Renal cortical epithelial cell (primary cell): ENCODE results near the gene COMMD7. TPM values are rescaled to one million over a fixed set of nuclear protein-coding genes. Genes with fewer than 3 reads are reported as not detected.
"Not testable (repeated sequence)": the region's sequence is repeated elsewhere in the genome, so short reads cannot be mapped to it uniquely, and the experiment has no call there.

Source experiments
- DNase-seq: peaks from one replicate; pipeline ENCODE4 v3.0.0-alpha.2; 2011; ENCODE audit warnings: low read depth
- total RNA-seq: library from RNA; depleted of rRNA; stranded (reverse); fragments of >200 nt; gene quantifications from 2 replicates; pipeline ENCODE4 v1.2.3, GENCODE V29; 2014

Gene COMMD7
- total RNA-seq, 1 donor from 2014 or later = 19.9 TPM

DNA sequence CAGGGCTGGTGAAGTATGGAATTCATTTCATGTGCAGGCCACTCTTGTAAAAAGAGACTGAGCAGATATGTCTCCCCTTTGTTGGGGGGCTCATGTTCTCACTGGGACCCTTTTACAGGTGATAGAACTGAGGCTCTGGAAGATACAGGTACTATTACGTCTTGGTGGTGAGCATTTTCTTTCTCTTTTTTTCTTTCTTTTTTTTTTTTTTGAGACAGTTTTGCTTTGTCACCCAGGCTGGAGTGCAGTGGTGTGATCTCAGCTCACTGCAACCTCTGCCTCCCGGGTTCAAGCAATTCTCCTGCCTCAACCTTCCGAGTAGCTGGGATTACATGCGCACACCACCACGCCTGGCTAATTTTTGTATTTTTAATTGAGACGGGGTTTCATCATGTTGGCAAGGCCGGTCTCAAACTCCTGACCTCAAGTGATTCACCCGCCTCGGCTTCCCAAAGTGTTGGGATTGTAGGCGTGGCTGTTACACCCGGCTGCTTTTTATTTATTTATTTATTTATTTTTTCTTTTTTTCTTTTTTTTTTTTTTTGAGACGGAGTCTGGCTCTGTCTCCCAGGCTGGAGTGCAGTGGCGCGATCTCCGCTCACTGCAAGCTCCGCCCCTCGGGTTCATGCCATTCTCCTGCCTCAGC lies 22.1 kb upstream of the COMMD7 start:
- DNase-seq = peak; percentile 88

DNA sequence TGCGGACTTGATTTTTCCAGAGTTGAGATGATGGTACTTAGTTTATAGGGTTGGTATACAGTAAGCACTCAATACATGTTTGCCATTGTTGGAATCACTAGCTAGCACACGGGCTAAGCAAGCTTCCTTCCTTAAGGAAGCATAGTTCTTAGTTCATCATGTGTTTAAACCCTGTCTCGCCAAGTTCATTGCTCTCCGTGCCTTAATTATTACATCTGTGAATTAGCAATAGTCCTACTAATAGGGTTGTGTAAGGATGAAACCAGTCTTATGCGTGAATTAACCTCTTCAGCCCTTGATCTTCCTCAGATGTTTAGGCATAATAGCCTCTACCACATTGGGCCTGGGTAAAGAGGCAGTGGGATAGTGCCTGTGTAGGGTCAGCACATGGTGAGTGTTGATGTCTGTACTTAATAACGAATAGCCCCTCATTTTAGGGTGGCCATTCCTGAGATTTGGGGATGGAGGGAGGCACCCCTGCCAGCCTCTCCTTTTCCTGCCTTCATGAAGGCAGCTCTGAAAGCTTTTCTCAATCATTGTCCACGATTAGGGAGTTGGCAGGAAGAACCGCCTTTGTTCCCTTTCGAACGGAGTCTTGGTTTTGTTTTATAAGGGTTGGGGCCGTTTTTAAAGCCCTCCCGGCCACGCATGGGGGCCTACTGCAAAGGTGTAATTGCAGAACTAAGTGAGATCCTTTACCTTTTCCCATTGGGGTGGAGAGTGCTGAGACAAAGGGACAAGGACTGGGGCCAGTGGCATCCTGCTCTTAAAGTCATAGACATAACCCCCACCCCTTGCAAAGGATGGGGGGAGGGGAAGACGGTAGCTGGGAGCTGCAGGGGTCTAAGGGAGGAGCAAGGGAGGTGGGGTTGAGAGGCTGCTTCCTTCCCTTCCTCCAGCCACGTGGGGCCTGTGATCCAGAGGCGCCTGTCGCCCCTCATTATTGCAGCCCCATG lies 21.0 kb upstream of the COMMD7 start:
- DNase-seq = no peak

DNA sequence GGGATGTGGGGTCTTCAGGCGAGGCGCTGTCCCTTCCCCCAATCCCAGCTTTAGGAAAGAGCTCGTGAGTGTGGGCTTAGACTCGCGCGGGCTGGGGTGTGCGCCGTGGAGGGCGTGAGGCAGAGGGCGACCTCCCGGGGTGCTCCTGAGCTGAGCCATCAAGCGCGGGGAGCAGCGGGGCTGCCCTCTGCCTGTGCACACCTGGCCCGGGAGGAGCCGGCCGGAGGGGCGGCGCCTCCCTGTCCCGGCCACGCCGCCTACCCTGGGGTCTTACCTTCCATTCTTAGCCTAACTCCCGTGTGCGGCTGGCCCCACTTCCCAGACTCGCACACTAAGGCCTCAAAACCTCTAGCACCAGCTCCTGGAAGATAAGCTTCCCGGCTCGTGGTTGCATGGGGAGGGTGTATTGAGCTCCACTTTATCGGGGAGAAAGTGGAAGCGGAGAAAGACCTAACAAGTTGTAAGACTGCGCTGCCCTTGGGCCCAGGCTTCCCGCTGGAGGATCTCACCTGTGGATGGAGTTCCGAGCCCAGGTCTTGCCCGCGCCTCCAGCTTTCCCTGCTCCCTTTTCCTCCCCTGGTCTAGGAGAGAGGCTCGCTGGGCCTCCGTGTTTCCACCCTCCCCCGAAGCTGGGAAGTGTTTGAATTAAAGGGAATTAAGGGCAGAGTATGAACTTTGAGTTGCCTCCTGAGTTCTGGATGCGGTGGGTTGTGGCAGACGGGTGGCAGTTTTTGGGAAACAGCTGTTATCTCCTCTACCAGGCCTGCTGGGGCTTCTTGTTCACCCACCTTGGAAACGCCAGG lies 20.1 kb upstream of the COMMD7 start:
- no peak for DNase-seq

DNA sequence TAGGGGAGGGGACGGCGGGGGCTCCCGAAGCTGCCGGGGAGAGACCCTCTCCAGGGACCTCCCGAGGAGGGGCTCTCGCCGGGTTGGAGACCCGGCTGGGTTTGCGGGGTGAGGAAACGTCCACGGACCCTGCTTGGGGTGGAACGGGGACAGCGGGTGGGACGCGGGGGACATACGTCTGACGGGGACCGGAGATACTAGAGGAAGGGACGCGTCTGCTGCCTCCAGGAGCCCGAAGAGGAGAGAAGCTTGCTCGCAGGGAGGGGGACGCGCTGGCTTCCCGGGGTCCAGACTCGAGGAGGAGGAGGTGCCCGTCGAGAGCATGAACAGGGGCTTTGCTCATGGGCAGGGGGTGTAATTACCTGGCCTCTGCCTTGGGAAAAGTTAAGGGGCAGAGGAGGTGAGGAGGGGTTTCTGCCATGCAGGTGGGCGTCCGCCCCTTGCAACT lies 19.5 kb upstream of the COMMD7 start:
- DNase-seq = no peak

DNA sequence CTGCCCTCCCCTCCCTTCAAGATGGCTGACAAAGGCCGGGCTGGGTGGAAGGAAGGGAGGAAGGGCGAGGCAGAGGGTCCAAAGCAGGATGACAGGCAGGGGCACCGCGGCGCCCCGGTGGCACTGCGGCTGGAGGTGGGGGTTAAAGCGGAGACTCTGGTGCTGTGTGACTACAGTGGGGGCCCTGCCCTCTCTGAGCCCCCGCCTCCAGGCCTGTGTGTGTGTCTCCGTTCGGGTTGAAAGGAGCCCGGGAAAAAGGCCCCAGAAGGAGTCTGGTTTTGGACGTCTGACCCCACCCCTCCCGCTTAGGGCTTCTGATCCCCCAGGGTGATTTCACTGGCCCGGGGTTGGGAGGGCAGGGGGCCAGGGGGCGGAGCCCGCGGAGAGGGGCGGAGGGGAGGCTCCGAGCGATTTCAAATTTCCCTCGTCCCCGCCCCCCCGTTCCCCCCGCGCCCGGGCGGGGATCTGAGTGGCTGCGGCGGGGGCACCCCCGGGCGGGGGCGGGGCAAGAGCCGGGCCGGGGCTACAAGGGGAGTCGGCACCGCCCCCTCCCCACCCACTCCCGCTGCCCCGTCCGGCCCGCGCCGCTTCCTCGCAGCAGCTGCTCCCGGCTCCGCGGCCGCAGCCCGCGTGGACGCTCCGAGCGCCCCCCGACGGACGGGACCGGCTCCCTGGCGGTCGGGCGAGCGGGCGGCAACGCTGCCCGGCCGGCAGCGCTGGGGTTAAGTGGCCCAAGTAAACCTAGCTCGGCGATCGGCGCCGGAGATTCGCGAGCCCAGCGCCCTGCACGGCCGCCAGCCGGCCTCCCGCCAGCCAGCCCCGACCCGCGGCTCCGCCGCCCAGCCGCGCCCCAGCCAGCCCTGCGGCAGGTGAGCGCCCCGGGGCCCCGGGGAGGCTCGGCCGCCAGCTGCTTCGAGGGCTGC lies 18.8 kb upstream of the COMMD7 start, which contains the start of gene DNMT3B:
Gene DNMT3B, plus strand, starts transcription at position 555 of the 923 bp plus-strand sequence. CDS start 17,939 bp downstream, outside the sequence.
- DNase-seq = peak; percentile 35

DNA sequence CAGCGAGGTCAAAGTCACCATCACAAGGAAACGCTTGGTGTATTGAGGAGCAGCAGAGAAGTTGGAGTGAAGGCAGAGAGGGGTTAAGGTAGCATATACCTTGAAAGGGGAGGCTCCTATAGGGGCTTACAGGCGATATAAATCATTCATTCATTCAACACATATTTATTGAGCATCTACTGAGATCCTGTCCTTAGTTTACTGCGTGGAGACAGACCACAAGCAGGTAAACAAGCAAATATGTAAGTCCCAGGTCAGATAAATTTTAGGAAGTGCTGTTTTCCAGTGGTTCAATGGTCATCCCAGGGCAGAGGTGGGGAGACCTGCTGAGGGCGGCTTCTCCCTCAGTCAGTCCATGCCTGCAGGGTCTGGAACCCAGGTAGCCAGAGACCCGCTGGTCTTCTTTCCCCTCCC lies 18.2 kb upstream of the COMMD7 start:
- DNase-seq = no peak

DNA sequence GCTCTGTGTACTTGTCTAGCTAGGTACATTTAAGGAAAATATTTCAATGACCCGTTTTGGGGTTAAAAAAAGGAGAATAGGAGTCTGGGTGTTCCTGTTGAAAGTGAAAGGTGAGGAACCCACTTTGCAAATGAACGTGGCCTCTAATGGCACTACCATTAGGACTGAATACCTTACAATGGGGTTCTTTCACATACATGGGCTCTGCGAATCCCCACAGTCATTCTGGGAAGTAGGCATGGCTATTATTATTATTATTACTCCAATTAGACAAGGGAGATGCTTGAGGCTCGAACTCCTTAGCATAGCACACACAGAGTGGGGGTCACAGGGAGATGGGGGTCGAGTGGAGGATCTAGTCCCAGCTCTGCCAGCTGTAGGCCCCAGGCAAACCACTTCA lies 12.9 kb upstream of the COMMD7 start:
- no peak for DNase-seq

DNA sequence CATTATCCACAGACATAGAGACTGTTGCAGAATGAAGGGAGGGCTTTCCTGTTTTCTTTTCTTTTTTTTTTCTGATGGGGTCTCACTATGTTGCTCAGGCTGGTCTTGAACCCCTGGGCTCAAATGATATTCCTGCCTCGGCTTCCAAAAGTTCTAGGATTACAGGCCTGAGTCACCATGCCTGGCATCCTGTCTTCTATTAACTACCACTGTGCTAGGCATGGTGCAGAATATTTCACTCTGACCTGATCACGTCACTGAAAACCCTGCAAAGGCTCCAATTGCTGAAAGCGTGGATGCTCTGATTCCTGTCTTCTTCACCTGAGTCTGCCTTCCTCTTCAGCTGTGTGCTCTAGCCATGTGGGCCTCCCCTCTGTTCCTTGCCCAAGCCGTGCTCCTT lies 10.5 kb upstream of the COMMD7 start:
- peak; percentile 54 for DNase-seq

DNA sequence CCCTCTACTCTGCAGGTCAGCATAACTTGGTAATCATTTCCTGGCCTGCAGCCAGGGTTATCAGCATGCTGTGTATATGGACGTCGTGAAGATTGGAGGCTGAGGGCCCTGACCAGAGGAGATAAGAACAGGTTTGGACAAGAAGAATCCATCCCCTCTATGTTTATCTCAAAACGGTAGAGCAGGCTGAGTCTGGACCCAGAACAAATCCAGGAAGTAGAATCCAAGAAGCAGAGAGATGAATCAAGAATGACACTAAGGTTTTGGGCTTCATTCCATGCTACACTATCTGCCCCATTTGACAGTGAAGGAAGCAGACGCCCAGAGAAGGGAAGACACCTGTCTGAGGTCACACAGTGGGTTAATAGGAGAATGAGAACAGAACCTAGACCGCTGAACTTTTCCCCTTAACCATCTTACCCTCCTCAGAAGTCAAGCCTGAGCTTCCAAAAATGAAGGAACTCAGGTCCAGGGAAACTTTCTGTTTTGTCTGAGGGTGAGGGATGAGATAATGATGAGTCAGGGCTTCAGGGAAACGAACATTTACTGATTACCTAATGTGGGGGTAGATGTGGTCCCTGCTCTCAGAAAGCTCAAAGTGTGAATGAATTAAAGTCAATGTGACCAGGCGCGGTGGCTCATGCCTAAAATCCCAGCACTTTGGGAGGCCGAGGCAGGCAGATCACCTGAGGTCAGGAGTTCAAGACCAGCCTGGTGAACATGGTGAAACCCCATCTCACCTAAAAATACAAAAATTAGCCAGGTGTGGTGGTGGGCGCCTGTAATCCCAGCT lies 9.4 kb upstream of the COMMD7 start:
- peak; percentile 86 for DNase-seq

DNA sequence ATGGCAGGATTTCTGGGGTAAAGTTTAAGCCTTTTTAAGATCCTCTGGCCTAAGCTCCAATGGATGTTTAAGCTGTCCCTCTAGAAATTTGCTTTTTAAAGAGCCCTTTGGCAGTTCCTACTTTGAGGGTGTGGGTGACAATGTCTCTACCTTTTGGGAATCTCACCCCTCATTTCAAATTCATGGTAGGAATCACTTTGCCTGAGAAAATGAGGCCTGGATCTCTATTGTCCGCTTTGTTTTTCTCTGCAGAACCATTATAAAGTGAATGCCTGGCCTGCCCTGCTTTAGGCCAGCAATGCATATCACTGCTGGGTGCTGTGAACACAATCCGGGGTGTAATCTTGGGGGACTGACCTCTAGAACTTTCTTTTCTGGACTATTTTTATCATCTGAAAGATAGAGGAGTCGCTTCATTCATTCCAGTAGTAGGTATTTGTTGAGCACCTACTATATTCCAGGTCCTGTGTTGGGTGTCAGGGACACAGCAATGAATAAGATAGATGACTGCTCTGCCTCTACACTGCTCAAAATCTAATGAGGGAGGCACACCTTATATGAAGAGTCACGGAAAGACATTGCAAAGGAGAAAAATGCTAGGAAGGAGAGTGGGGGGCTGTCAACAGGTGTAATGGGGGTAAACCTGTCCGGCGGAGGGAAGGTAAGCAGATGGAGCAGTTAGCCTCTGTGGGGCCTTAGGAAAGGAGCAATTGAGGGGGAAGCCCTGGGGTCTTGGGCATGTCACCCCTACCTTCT lies 8.6 kb upstream of the COMMD7 start:
- DNase-seq = no peak

DNA sequence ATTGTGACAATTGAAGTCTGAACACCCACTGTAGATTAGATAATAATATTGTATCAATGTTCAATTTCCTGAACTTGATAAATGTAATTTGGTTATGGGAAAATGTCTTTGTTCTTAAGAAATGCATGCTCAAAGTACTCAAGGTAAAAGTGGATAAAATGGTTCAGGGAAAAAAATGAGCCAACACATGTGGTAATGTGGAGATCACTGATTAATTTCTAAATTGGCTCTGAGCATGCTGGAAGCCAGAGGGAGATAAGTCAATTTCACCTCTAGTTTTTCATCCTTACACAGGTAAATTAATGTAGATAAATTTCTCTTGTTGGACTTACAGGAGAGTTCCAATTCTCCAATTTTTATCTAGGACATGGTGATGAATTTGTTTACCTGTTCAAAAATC lies 8.0 kb upstream of the COMMD7 start:
- DNase-seq = no peak

DNA sequence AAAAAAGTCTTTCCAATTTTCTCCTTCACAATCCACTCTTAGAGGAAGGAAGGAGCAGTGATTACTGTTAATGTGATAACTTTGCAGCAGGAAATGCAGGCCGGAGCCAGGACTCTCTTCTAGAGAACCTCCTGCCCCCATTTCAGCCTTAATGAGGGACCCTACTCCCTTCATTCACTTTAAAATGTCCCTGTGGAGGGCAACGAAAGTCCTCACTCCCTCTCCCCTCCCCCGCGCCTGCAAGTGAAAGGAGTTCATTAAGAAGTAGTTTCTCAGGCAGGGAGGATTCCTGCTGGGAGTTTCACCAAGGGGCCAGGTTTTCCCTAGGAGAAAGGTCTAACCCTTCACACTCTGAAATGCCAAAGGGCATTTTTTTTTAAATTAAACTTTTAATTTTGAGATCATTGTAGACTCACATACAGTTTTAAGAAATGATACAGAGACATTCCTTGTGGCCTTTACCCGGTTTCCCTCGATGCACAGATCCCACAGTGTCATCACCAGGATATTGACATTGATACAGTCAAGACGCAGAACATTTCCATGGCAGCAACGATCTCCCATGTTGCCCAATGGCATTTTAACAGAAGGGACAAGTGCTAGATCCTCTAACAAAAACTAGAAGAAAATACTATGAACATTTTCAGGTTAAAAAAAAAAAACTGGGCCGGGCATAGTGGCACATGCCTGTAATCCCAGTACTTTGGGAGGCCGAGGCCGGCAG lies 6.8 kb upstream of the COMMD7 start:
- no peak for DNase-seq

DNA sequence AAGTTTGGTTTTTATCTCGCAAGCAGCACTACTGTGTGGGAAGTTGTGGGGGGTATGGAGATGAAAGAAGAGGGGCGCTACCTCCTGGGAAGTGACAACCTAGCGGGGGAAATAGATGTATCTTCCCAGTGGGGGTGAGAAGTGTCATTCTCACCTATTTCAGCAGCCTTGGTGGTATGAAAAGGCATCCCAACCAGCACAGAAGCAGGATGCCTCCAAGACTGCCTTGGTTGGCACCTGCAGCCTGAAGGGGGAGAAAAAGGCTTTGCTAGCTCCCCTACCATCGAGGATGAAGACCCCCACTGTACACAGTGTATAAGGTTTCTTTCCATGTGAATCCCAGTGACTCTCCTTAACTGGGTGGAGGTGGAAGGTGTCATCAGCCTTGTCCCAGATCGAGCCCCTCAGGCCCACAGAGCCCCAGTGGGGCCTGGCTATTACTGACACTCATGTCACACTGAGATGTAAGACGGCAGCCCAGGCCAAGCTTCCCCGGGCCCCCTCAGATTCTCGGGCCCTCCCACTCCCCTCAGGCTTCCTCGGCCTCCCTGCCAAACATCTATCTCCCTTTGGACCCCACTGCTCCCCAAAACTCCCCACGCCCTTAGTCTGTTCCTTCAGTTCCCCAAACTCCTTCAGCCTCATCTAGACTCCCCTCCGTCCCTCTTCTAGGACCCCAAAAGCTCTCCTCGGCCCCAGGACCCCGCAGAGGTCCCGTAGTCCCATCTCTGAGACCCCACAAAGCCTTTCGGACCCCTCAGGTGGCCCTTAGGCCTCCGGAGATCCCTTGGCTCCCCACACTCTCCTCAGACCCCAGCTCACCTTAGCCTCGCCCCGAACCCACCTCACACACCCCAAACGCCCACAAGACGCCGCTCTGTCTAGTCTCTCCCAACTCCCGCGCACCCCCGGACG lies 688 bp downstream of the COMMD7 start:
- DNase-seq = no peak

DNA sequence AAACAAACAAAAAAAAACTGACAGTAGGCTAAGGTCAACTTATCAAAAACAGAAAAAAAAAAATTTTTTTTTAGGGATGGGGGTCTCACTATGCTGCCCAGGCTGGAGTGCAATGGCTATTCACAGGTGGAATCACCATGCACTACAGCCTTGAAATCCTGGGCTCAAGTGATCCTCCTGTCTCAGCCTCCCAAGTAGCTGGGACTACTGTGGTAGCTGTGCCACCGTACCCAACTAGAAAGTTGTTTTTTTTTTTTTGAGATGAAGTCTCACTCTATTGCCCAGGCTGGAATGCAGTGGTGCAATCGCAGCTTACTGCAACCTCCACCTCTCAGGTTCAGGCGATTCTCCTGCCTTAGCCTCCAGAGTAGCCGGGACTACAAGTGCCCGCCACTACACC lies 2.1 kb downstream of the COMMD7 start:
- no peak for DNase-seq

DNA sequence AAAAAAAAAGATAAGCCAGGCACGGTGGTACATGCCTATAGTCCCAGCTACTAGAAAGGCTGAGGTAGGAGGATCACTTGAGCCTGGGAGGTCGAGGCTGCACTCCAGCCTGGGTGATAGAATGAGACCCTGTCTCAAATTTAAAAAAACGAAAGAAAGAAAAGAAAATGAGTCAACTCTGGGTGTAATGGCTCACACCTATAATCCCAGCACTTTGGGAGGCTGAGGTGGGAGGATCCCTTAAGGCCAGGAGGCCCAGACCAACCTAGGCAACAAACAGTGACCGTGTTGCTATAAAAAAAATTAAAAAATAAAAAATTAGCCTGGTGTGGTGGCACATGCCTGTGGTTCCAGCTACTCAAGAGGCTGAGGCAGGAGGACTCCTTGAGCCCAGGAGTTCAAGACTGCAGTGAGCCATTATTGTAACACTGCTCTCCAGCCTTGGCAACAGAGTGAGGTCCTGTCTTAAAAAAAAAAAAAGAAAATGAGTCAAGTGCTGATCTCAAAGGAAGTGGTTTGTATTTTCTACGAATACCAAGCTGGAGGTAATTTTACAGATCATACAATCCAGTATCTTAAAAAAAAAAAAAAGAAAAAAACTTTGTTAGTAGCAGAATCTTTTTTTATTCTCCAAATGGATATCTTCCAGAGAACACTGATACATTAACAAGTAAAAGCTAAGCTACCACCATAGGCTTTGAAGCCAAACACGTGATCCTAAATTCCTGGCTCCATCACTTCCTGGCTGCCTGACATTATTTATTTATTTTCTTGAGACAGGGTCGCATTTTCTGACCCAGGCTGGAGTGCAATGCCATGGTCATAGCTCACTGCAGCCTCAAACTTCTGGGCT lies 5.7 kb downstream of the COMMD7 start:
- peak; percentile 76 for DNase-seq

DNA sequence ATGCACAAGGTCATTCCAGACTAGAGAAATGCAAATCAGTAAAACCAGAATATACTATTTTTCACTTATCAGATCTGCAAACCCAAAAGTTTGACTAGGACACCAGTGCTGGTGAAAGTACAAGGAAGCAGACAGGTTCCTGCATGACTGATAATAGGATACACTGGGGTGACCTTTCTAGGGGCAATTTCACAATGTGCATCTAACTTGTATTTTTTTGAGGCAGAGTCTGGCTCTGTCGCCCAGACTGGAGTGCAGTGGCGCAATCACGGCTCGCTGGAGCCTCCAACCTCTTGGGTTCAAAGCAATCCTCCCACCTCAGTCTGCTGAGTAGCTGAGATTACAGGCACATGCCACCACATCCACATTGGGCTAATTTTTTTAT lies 11.4 kb downstream of the COMMD7 start:
- peak; percentile 69 for DNase-seq

DNA sequence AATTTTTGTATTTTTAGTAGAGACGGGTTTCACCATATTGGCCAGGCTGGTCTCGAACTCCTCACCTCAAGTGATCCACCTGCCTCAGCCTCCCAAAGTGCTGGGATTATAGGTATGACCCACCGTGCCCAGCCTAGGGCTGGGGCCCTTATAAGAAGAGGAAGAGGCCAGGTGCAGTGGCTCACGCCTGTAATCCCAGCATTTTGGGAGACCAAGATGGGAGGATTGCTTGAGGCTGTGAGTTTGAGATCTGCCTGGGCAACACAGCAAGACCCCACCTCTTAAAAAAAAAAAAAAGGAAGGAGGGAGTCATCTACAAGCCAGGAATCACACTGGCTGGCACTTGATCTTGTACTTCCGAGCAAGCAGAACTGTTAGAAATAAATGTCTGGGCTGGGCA lies 13.9 kb downstream of the COMMD7 start:
- DNase-seq = not testable (repeated sequence)
